LHCN-M2 (cell line): ENCODE data around the gene NAA20. TPM values are rescaled to one million over a fixed set of nuclear protein-coding genes. Genes with fewer than 3 reads are reported as not detected.

ENCODE experiments used
- DNase-seq: peaks from one replicate; pipeline ENCODE4 v3.0.0-alpha.2; 2012; ENCODE audit warnings: low read depth
- total RNA-seq: library from RNA; depleted of rRNA; stranded (reverse); fragments of >200 nt; gene quantifications from 2 replicates; pipeline ENCODE4 v1.2.3, GENCODE V29; 2014

NAA20 gene
- total RNA-seq, 1 experiment from 2014 or later = 59.8 TPM

DNA sequence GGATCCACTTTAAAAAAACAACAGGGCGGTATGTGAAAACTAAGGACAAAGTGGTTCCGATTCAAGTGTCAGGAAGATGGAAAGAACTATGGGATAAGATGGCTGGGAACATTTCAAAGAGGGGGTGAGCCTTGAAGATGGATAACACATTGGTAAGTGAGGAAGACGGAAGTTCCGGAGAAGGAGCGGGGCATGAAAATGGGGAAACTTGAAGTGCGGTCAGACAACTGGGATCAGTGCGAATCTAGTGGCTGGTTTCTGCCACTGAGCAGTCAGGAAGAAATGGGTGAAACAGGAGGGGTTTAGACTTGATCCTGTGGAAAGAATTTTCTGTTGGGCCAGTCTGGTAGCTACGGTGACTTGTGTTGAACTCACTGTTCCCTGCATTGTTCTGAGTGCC is 1.2 kb downstream of the NAA20 start:
- DNase-seq = no peak

DNA sequence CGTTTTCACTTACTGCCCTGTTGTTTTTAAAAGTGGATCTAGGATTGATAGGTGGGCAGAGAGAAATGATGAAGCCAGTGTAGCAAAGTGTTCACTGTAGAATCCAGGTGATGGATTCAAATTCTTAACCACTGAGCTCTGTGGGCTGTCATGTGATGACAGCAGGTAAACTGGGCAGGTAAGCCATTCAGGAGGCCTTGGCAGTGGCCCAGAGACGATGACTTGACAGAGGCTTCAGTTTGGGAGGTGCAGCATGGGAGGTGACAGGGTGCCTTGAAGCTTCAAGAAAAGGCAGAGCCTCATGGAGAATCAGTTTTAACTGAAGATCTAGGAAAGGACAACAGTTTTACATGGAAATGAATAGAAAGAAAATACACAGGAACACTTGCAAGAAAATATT is 2.0 kb downstream of the NAA20 start:
- no peak for DNase-seq

DNA sequence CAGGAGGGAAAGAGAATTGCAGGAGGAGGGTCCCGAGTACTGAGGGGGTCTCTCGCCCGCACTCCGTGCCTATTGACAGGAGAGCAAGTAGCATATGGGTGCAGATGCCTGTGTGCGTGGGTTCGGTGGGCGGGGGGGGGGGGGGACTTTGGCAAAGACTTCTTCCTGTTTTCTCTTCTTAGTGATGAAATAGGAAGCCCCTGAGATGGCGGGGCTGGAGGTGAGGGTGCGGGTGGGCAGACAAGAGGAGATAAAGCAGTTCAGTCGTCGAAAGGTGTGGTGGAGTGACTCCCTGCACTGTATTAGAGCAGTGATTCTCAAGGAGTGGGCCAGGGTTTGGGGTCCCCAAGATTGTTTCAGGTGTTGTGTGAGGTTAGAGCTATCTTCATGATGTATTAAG is 3.7 kb downstream of the NAA20 start:
- DNase-seq = no peak

DNA sequence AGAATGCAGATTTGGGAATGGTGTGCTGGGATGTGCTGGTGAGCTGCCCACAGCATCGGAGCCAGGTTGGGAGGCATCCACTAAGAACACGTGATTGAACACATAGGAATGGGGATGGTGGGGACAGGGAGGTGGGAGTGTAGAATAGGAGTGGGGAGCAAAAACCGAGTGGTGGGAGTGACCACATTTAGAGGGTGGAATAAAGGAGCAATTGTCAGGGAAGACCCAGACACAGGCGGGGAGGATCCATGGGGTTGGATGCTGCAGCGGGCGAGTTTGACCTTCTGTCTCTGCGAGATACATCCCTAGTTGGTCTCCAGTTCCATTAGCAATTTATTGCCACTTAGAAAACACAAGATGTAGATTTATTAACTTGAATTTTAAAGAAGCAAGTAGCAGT is 4.7 kb downstream of the NAA20 start:
- no peak for DNase-seq

- DNase-seq = no peak
Measured at GRCh38 chr20:20022498-20022897, 5.3 kb downstream of the NAA20 start.

GRCh38 chr20:20023395-20023794 is 6.2 kb downstream of the NAA20 start:
- DNase-seq = no peak

GRCh38 chr20:20024942-20025341 is 7.8 kb downstream of the NAA20 start:
- DNase-seq = no peak

DNA sequence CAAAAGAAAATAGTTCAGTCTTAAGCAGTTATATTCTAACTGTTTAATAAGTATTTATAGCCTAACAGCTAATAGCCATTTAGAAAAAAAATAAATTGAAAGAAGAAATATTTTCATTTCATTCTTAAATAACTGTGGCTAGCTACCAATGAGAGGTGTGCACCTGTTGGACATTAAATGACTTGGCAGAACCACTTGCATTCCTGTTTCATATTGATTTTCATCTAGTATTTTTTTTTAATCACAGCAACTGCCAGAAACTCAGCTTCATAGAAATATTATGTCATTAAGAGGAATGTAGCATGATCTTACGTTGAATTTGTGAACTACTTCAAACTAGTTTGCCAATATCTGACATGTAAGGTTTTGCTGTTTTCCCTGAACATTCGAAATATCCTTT is 10.1 kb downstream of the NAA20 start:
- no peak for DNase-seq

GRCh38 chr20:20031790-20032189 is 14.6 kb downstream of the NAA20 start:
- DNase-seq = no peak

GRCh38 chr20:20034486-20034885 is 17.3 kb downstream of the NAA20 start:
- no peak for DNase-seq

DNA sequence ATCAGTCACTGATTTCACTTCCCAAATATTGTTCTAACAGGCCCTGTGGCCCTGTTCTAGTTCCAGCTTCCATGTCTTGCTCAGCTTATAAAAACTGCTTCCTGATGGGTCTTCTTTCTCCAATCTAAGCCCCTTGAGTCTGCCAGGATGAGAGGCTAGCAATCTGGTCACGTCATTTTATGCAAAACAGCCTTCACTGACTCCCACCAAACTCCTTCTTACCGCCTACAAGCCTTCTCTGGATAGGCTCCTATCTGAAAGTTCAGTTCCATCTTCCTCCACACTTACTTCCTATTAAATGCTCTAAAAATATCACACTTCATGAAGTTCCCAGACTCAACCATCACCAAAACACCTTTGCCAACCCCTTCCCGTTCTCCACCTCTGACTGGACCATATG is 19.6 kb downstream of the NAA20 start:
- no peak for DNase-seq

GRCh38 chr20:20037960-20038359 is 20.8 kb downstream of the NAA20 start:
- DNase-seq = peak; percentile 48

DNA sequence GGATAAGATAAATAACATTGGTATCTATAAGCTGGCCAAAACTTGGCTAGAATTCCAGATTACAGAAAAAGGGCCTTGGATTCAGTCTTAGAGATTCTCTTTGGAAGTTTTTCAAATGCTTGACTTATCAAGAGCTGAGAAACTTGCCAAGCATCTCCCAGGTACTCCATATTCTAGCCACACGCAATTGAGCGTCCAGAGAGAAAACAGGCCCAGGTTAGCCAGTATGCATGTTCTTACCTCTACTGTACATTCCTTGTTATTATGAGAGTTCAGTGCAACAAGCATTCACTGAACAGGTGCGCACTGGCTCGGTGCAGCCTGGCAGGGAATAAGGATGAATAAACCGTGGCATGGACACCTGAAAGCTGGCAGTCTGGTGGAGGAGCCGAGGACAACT is 21.4 kb downstream of the NAA20 start:
- DNase-seq = no peak

GRCh38 chr20:20039752-20040387 is 22.7 kb downstream of the NAA20 start:
- no peak for DNase-seq

- DNase-seq = no peak
Measured at GRCh38 chr20:20051767-20052073, 34.6 kb downstream of the NAA20 start.

DNA sequence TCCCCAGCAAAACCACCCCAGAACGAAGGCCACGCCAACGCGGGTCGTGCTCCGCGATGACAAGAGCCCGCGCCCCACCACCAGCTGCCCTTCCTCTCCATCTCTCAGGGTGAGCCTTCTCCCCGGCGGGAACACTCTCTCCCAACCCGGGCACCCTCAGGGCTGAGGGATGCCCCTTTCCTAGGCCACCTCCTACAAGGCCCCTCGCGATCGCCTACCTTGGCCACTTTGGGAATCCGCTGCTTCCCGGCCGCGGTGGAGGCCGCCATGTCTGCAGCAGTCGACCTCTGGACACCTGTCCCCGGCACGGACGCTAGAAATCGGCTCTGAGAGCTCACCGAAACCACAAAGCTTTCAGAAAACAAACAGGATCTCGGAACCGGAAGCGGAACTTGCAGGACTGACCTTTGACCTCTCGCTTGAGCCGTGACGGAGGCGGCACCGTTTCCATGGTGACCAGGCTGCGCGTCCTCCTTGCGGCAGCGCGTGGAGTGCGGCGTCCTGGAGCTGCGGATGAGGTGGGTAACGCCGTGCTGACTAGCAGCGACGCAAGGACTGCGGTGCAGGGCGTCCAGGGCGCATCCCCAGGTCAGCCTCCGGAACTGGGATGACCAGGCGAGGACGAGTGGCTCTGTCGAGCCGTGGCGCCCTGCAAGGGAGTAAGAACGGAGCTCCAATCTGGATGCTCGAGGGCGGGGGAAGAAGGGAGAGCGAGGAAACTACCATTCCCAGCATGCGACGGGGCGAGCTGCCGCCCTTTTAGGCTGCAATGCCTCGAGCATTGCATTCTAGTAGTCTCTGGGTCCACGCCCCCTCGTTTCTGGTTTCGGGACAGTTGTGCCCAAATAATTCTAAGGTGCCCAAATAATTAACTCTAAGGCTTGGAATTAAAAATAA is 35.2 kb downstream of the NAA20 start, which contains the start of the genes CFAP61 and CRNKL1:
TSS of gene CFAP61 (plus strand) at position 459 of the 897 bp plus-strand sequence. CDS start 4,122 bp downstream, outside the sequence.
TSS of gene CRNKL1 (minus strand) at position 393 of the 897 bp plus-strand sequence. CDS start at position 269, 124 bp downstream.
- peak; percentile 95 for DNase-seq

DNA sequence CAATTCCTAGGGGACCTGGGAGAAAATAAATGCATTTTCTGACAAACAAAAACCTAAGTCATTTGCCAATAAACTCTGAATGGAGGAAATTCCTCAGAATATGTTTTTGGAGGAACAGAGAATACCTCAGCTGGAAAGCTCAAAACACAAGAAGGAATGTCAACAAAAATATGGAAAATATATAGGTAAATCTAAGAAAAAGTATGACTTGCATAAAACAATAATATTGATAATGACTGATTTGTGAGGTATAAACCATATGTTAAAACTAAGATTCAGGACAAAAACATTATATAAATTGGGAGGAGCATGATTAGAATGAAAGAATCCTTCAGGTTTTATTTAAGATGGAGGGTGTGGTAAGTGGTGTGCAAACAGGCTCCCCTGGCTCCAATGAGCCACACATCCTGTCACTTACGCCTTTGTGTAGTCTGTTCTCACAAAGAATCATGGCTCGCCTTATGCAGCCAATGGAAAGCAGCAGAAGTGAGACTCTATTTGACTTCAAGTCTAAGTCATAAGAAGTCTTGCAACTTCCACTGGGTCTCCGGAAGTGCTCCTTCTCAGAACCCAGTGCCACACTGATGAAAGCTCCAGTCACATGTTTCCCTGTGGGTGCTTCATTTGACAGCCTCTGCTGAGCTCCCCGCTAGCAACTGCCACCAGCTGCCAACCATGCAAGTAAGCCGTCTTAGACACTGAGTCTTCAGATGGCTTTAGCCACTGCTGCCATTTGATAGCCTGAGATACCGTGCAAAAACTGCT is 43.3 kb downstream of the NAA20 start:
- DNase-seq = no peak

DNA sequence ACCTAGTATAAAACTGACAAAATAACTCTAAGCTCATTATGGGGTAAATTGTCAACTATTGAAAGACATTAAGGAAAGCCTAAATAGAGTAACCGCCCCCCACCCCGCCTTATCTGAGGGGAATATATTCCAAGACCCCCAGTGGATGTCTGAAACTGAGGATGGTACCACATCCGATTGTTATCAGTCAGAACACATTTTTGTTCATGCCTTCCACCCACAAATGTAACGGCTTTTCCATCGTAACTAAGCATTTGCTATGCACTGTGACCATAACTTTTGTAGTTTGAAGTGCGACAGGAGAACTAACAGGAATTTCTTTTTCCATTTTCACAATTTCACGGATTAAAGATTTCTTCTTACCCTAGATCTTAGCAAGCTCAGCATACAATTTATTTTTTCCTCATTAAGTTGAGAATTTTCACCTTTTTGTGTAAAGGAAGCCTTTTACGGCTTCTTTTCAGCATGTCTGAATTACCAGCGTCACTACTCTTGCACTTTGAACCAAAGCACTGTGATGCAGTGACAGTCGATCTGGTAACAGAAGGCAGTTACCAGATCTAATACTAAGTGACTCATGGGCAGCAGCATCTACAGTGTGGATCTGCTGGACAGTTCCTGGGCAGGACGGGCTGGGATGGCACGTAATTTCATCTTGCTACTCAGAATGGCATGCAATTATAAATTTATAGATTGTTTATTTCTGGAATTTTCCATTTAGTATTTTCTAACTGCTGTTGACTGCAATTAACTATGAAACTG is 47.0 kb downstream of the NAA20 start:
- peak; percentile 32 for DNase-seq

- peak; percentile 62 for DNase-seq
Measured at GRCh38 chr20:20065361-20065760, 48.2 kb downstream of the NAA20 start.

- DNase-seq = no peak
Measured at GRCh38 chr20:20070871-20071726, 53.9 kb downstream of the NAA20 start.
